CD4-positive, alpha-beta T cell treated with Interleukin-15 for 4 hours (primary cell): ENCODE data around the gene SMG7.

Experiments
- DNase-seq: peaks from one replicate; pipeline ENCODE4 v3.0.0-alpha.2; 2020; ENCODE audit warnings: low spot score

SMG7 gene

GRCh38 chr1:183470961-183471742 lies 1.1 kb upstream of the SMG7 start:
- peak; percentile 67 for DNase-seq

- DNase-seq: peak; percentile 98
Measured at GRCh38 chr1:183471743-183472487, 384 bp upstream of the SMG7 start.

GRCh38 chr1:183473217-183473536 lies 878 bp downstream of the SMG7 start:
- no peak for DNase-seq

GRCh38 chr1:183476081-183476480 lies 3.8 kb downstream of the SMG7 start:
- DNase-seq: no peak

- DNase-seq: no peak
Measured at GRCh38 chr1:183477986-183478781, 5.9 kb downstream of the SMG7 start.

- DNase-seq: no peak
Measured at GRCh38 chr1:183480971-183481441, 8.7 kb downstream of the SMG7 start.

- DNase-seq: no peak
Measured at GRCh38 chr1:183483224-183483623, 10.9 kb downstream of the SMG7 start.

GRCh38 chr1:183484254-183484653 lies 12.0 kb downstream of the SMG7 start:
- no peak for DNase-seq

- no peak for DNase-seq
Measured at GRCh38 chr1:183484851-183485250, 12.6 kb downstream of the SMG7 start.

GRCh38 chr1:183487674-183488442 lies 15.6 kb downstream of the SMG7 start:
- no peak for DNase-seq

- no peak for DNase-seq
Measured at GRCh38 chr1:183490932-183491331, 18.6 kb downstream of the SMG7 start.

GRCh38 chr1:183493540-183494245 lies 21.4 kb downstream of the SMG7 start:
- no peak for DNase-seq

- DNase-seq: no peak
Measured at GRCh38 chr1:183495420-183495819, 23.1 kb downstream of the SMG7 start.

- DNase-seq: no peak
Measured at GRCh38 chr1:183497218-183497617, 24.9 kb downstream of the SMG7 start.

- peak; percentile 4 for DNase-seq
Measured at GRCh38 chr1:183498342-183498991, 26.2 kb downstream of the SMG7 start.

- no peak for DNase-seq
Measured at GRCh38 chr1:183505454-183506089, 33.3 kb downstream of the SMG7 start.

GRCh38 chr1:183506561-183506960 lies 34.3 kb downstream of the SMG7 start:
- no peak for DNase-seq

GRCh38 chr1:183508694-183509093 lies 36.4 kb downstream of the SMG7 start:
- DNase-seq: no peak

GRCh38 chr1:183512450-183512849 lies 40.2 kb downstream of the SMG7 start:
- DNase-seq: no peak

GRCh38 chr1:183514235-183514634 lies 41.9 kb downstream of the SMG7 start:
- DNase-seq: no peak
